OCI-LY1 (cell line): ENCODE measurements around the gene ZNF705A.
"Not testable (repeated sequence)": the region's sequence is repeated elsewhere in the genome, so short reads cannot be mapped to it uniquely, and the experiment has no call there.

ENCODE experiments used
- EZH2 ChIP-seq: fragments of 200-600 bp; sonication (generic), shearing (Covaris generic); IDR thresholded peaks from 2 replicates; pipeline ENCODE4 v1.8.0; 2017; ENCODE audit warnings: borderline replicate concordance, mixed run types, mild to moderate bottlenecking, antibody characterized with exemption, low read length, moderate library complexity, mixed read lengths
- TF ChIP-seq, protein P1 (sequence below): fragments of 200-600 bp; sonication (generic), shearing (Covaris generic); IDR thresholded peaks from 2 replicates; pipeline ENCODE4 v1.5.1; 2017; ENCODE audit warnings: mild to moderate bottlenecking, antibody characterized with exemption, low read length, moderate library complexity, mixed read lengths

DNA sequence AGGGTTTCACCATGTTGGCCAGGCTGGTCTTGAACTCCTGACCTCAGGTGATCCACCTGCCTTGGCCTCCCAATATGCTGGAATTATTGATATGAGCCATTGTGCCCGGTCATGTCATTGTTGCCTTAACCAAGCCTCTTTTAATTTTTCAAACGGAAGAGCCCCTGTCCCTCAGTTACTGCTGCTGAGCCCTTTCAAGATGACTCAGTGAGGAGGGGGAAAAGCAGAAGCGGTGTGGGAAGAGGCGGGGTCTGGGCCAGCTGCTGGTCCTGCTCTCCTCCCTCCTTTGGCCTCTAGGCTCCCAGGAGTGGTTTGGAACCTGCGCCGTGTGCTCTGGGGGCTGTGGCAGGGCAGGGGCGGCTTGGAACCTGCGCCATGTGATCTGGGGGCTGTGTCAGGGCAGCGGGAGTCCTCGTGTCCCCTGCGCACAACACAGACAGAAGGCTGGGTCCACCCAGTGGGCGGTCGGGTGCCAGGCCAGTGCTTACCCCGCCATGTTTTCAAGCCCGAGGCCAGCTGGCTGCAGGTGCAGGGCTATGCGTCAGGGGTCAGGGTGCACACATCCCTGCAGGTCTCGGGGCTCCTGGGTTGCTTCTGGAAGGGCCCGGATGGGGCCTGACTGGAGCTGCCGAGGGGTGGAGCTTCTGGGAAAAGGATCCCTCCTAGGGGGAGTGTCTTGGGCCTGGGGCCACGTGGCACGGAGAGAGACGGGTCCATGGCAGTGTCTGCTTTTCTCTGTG lies 70.3 kb downstream of the ZNF705A start, which contains the start of gene FAM90A1:
- TF ChIP-seq, protein P1, sequence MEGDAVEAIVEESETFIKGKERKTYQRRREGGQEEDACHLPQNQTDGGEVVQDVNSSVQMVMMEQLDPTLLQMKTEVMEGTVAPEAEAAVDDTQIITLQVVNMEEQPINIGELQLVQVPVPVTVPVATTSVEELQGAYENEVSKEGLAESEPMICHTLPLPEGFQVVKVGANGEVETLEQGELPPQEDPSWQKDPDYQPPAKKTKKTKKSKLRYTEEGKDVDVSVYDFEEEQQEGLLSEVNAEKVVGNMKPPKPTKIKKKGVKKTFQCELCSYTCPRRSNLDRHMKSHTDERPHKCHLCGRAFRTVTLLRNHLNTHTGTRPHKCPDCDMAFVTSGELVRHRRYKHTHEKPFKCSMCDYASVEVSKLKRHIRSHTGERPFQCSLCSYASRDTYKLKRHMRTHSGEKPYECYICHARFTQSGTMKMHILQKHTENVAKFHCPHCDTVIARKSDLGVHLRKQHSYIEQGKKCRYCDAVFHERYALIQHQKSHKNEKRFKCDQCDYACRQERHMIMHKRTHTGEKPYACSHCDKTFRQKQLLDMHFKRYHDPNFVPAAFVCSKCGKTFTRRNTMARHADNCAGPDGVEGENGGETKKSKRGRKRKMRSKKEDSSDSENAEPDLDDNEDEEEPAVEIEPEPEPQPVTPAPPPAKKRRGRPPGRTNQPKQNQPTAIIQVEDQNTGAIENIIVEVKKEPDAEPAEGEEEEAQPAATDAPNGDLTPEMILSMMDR, result not testable (repeated sequence)
- TF ChIP-seq EZH2, result not testable (repeated sequence)
